Central memory CD8-positive, alpha-beta T cell (primary cell): ENCODE measurements around the gene AGA.

ENCODE experiments used
- ATAC-seq: fragments of 150-1000 bp; cut with Tn5 transposase; replicated peaks from 2 replicates; pipeline ENCODE4 v1.10.0; 2022; ENCODE audit warnings: mild to moderate bottlenecking, moderate FRiP score, moderate number of reproducible peaks; ENCODE audit not compliant: poor library complexity, severe bottlenecking; ENCODE audit errors: extremely low read depth
- DNase-seq, 2 donors: peaks; one replicate each; pipeline ENCODE4 v3.0.0; 2021; ENCODE audit warnings: low spot score in 2 of 2
- H3K27ac Mint-ChIP-seq: one replicate; pipeline ENCODE4 v1.8.0; 2022; ENCODE audit warnings: low read depth, mild to moderate bottlenecking, moderate library complexity, mixed read lengths
- H3K27me3 Mint-ChIP-seq: one replicate; pipeline ENCODE4 v1.8.0; 2022; ENCODE audit warnings: mixed read lengths
- H3K36me3 Mint-ChIP-seq: one replicate; pipeline ENCODE4 v1.8.0; 2022; ENCODE audit warnings: mild to moderate bottlenecking, moderate library complexity, mixed read lengths; ENCODE audit not compliant: insufficient read depth
- H3K4me1 Mint-ChIP-seq: one replicate; pipeline ENCODE4 v1.8.0; 2022; ENCODE audit warnings: mixed read lengths
- H3K4me3 Mint-ChIP-seq: one replicate; pipeline ENCODE4 v1.8.0; 2022; ENCODE audit warnings: mild to moderate bottlenecking, moderate library complexity, mixed read lengths
- H3K9me3 Mint-ChIP-seq: one replicate; pipeline ENCODE4 v1.8.0; 2022; ENCODE audit warnings: mixed read lengths

The AGA gene

DNA sequence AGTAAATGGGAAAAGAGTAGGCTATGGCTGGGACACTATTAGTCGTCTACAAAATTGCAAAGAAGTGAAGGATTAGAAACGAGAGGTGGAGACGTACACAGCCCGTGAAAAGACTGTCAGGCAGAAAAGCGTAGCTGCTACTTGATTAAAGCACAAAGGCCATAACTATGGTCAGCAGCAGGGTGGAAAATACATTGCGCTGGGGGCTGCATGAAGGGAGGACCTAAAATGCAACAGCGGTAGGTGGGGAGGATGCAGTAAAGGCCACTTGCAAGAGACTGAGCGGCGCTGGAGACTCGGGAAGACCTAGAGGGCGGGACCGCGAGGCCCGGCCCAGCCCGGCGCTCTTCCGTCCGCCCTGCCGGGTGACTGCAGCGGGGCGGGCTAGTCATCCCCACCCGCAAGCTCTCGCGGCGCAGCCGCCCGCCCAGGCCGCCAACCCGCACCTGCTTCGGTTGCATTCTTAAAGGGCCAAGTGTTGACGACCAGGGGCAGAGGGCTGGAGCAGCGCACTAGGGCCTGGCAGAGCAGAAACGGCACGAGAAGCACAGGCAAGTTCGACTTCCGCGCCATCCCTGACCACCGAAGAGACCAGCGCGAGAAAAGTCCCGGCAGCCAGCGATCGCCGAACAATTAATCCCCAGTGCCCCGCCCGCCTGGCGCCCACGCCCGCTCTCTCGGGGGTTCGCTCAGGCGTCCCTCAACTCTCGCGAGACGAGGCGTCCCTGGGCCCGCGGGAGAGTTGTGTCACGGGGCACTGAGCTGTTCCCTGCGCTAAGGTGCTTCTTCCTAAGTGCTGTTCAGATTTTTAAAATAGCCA lies at the start of gene AGA:
Gene AGA, minus strand, starts transcription at position 635 of the 820 bp plus-strand sequence. Its CDS starts 62 bp downstream, at position 573.
- no peaks in the 10 kb centered on the region for H3K27me3 Mint-ChIP-seq
- peak within 1 kb of the TSS; percentile 91 for H3K4me3 Mint-ChIP-seq
- peaks cover 33% of the 10 kb centered on the region for H3K36me3 Mint-ChIP-seq
- H3K4me1 Mint-ChIP-seq: peaks cover 25% of the 10 kb centered on the region
- ATAC-seq (peak; percentile 91), DNase-seq (peak; percentile 87 to 91)
- H3K27ac Mint-ChIP-seq: peak within 1 kb of the TSS; percentile 88
- H3K9me3 Mint-ChIP-seq: no peaks in the 10 kb centered on the region

DNA sequence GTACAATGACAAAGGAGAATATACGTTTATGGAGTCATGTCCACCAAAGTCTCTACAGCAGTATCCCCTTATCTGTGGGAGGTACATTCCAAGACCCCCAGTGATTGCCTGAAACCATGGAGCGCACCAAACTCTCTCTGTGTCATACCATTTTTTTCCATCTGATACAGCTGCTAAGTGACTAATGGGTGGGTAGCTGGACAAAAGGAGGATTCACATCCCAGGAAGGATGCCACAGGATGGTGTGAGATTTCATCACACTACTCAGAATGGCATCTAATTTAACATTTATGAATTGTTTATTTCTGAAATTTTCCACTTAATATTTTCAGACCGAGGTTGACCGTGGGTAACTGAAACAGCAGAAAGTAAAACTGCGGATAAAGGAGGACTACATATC lies 49.8 kb upstream of the AGA start:
- Mint-ChIP-seq H3K36me3 (no peaks in the 10 kb centered on the region), H3K4me3 (no peak overlapping the region), H3K27me3 (no peaks in the 10 kb centered on the region), H3K9me3 (no peaks in the 10 kb centered on the region), H3K4me1 (no peaks in the 10 kb centered on the region), H3K27ac (no peak overlapping the region)
- DNase-seq (no peak), ATAC-seq (no peak)

DNA sequence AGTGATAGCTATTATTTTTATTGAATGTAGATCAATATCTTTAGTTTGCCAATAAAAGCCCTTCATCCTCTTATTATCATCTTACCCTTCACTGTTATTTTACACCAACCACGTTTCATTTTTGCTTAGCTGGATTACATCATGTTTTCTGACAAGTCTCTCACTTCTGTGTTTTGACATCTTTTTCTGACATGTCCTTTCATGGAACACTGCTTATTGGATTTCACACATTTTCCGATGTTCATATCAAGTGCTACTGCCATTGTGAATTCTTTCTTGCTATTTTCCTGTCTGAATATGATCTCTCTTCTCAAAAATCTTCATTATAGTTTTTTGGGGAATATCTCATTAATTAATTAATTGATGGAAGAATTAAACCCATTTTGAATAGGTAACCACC lies 48.5 kb upstream of the AGA start:
- Mint-ChIP-seq H3K36me3 (no peaks in the 10 kb centered on the region), H3K4me3 (no peak overlapping the region), H3K9me3 (no peaks in the 10 kb centered on the region), H3K27me3 (no peaks in the 10 kb centered on the region), H3K27ac (no peak overlapping the region), H3K4me1 (no peaks in the 10 kb centered on the region)
- ATAC-seq: no peak
- no peak for DNase-seq

DNA sequence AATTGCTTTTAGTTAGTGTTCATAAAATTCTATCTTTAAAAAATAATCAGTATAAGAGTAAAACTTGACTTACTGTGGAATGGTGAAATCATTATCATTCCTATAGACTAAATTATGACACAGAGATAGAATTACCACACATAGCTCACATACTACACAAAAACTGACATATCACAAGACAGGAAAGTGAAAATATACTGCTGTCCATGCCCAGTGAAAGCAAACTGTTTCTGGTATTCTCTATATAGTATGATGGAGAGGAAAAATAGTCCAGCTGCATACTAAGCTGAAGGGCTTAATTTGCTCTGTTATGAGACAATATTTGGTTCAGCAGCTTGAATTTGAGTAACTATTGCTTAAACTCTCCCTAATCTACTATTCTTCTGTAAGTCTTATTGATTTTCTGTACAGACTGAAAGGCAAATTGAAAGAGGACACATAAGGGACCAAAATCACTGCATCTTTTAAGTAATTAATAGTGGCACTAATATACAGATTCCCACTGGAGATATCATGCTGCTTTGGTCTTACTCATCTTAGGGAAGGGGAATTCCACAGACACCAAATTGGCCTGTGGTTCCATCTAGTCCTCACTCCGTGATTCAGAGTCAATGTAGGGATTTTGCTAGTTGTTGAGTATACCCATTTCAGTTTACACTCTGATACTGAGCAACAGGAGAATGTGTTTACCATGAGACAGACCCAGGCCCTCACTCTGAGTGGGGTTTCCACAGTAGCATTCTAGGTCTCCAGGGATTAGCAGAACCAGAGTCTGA lies 47.4 kb upstream of the AGA start:
- no peak for DNase-seq
- Mint-ChIP-seq H3K27ac (no peak overlapping the region), H3K4me3 (no peak overlapping the region), H3K4me1 (no peaks in the 10 kb centered on the region), H3K9me3 (no peaks in the 10 kb centered on the region), H3K27me3 (no peaks in the 10 kb centered on the region), H3K36me3 (no peaks in the 10 kb centered on the region)
- ATAC-seq: no peak

DNA sequence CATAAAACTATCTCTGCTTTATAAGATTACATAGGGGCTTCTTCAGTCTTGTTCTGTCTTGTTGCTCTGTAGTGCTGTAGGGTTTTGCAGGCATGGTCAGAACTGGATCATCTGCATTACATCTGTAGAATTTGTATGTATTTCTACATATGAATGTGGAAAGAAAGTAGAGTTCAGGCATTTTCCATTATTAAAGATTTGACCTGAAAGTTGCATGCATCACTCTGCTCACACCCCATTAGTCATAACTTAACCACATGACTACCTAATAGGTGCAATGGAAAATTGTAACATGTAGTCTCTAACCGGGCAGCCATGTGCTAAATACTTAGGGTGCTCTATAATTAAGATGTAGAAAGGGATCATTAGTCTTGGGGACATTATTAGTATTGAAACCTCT lies 45.7 kb upstream of the AGA start:
- Mint-ChIP-seq H3K27me3 (no peaks in the 10 kb centered on the region), H3K9me3 (no peaks in the 10 kb centered on the region), H3K4me1 (no peaks in the 10 kb centered on the region), H3K36me3 (no peaks in the 10 kb centered on the region), H3K27ac (no peak overlapping the region), H3K4me3 (no peak overlapping the region)
- ATAC-seq (no peak), DNase-seq (no peak)

DNA sequence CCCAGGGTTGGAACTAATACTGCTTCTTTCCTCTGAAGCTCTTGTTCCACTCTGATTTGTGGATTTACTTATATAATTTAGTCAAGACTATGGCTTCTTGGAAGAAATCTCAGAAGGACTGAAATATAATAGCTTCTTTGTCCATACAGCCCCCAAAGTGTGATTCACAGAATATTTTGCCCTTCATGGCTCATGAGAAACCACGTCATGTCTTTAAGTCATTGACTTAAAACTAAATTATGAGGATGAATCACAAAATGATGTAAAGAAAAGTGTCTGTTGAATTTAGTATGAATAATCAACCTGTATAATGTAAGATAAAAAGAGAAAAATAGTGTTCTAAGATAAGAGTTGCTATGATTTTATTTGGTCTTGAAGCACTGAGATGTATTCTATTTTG lies 43.3 kb upstream of the AGA start:
- DNase-seq (no peak), ATAC-seq (no peak)
- no peaks in the 10 kb centered on the region for H3K9me3 Mint-ChIP-seq
- H3K36me3 Mint-ChIP-seq: no peaks in the 10 kb centered on the region
- H3K4me3 Mint-ChIP-seq: no peak overlapping the region
- H3K27ac Mint-ChIP-seq: no peak overlapping the region
- no peaks in the 10 kb centered on the region for H3K4me1 Mint-ChIP-seq
- no peaks in the 10 kb centered on the region for H3K27me3 Mint-ChIP-seq

DNA sequence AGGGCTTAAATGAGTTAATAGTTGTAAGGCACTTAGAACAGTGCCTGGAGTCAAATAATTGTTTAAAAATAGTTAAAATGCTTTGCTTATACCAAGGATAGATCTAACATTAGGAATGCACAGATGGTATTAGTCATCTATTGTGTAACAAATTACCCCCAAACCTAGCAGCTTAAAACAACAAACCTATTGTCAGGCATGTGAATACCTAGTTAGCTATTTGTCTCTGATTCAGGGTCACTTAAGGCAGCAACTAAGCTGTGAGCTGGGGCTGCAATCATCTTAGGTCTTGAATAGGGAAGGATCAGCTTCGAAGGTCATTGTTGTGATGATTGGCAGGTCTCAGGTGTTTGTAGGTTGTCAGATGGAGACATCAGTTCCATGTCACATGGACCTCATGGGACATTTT lies 42.4 kb upstream of the AGA start:
- DNase-seq (no peak), ATAC-seq (no peak)
- H3K4me3 Mint-ChIP-seq: no peak overlapping the region
- no peaks in the 10 kb centered on the region for H3K9me3 Mint-ChIP-seq
- no peaks in the 10 kb centered on the region for H3K27me3 Mint-ChIP-seq
- H3K4me1 Mint-ChIP-seq: no peaks in the 10 kb centered on the region
- H3K36me3 Mint-ChIP-seq: no peaks in the 10 kb centered on the region
- no peak overlapping the region for H3K27ac Mint-ChIP-seq

DNA sequence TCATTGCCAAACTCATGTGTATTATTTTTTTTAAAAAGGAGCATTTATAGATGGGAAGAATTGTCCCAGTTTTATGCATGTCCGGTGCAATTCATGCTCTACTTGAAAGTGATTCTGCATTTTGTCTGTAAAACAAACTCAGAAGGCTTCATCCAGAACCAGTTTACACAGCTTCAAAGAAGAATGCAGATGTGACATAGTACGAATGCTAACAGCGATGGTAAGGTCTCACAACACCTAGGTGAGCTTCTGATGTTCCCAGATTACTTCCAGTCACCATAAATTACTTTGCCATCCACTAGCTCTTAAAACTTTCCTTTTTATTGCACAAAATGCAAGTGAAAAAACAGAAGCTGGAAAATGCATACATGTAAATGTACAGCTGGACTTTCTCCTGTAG lies 41.5 kb upstream of the AGA start:
- no peaks in the 10 kb centered on the region for H3K9me3 Mint-ChIP-seq
- DNase-seq: no peak
- no peak for ATAC-seq
- H3K27ac Mint-ChIP-seq: no peak overlapping the region
- H3K36me3 Mint-ChIP-seq: no peaks in the 10 kb centered on the region
- no peak overlapping the region for H3K4me3 Mint-ChIP-seq
- no peaks in the 10 kb centered on the region for H3K27me3 Mint-ChIP-seq
- no peaks in the 10 kb centered on the region for H3K4me1 Mint-ChIP-seq

DNA sequence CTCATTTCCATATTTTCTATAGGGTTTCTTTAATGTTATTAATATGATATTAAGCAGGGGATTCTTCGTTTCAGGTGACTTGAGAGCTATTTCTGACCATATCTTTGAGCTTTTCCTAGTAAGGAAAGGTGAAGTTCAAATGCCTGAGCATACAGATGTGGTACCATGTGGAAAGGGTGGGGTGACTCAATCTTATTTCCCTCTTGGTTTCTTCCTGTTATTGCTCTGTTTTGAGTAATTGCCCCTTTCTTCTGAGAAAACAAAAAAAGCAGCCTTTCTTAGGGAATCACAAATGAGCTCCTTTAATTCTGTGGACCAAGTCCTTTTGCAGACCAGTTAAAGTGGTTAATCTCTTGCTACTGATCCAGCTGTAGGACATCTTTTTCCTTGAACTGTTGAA lies 41.0 kb upstream of the AGA start:
- no peaks in the 10 kb centered on the region for H3K9me3 Mint-ChIP-seq
- no peak for DNase-seq
- no peak for ATAC-seq
- H3K36me3 Mint-ChIP-seq: no peaks in the 10 kb centered on the region
- H3K27ac Mint-ChIP-seq: no peak overlapping the region
- H3K4me3 Mint-ChIP-seq: no peak overlapping the region
- no peaks in the 10 kb centered on the region for H3K27me3 Mint-ChIP-seq
- no peaks in the 10 kb centered on the region for H3K4me1 Mint-ChIP-seq

DNA sequence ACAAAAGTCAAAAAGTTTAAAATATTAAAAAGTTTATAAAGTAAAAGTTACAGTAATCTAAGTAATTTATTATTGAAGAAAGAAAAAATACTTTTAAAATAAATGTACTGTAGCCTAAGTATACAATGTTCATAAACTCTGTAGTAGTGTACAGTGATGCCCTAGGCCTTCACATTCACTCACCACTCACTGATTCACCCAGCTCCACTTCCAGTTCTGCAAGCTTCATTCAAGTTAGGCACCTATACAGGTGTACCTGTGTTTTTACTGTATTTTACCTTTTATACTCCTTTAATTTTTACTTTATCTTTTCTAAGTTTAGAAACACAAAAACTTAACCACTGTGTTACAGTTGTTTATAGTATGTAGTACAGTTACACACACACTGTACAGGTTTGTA lies 40.1 kb upstream of the AGA start:
- Mint-ChIP-seq H3K27me3 (no peaks in the 10 kb centered on the region), H3K4me1 (no peaks in the 10 kb centered on the region), H3K4me3 (no peak overlapping the region), H3K36me3 (no peaks in the 10 kb centered on the region), H3K27ac (no peak overlapping the region), H3K9me3 (no peaks in the 10 kb centered on the region)
- DNase-seq: no peak
- no peak for ATAC-seq

DNA sequence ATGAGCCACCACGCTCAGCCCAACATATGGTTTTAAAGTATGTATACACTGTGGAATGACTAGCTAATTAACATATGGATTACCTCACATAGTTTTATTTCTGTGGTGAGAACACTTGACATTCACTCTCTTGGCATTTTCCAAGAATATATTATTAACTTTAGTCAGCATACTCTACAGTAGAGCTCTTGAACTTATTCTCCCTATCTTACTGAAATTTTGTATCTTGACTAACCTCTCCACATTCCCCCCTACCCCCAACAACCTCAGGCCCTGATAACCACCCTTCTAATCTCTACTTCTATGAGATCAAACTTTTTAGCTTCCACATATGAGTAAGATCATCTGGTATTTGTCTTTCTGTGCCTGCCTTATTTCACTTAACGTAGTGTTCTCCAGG lies 38.6 kb upstream of the AGA start:
- Mint-ChIP-seq H3K9me3 (no peaks in the 10 kb centered on the region), H3K4me1 (no peaks in the 10 kb centered on the region), H3K4me3 (no peak overlapping the region), H3K27ac (no peak overlapping the region), H3K36me3 (no peaks in the 10 kb centered on the region), H3K27me3 (no peaks in the 10 kb centered on the region)
- DNase-seq (no peak), ATAC-seq (no peak)

DNA sequence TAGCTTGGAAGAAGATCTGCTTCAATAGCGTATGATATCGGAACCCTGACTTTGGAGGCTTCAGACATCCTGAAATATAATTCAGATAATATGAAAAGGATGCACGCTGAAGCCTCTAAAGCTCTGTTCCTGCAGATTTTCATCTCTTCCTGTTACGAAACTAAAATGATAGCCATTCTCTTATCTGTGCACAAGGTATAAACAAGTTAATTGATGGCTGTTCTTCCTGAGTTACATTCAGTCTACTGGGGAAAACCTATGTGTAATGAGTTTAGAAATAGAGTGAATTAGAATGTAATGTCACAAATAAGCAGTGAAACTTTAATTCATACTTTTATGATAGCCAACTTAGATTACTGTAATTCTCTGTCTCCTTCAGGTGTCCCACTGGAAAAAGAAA lies 36.8 kb upstream of the AGA start:
- Mint-ChIP-seq H3K4me1 (no peaks in the 10 kb centered on the region), H3K4me3 (no peak overlapping the region), H3K9me3 (no peaks in the 10 kb centered on the region), H3K36me3 (no peaks in the 10 kb centered on the region), H3K27ac (no peak overlapping the region), H3K27me3 (no peaks in the 10 kb centered on the region)
- DNase-seq (no peak), ATAC-seq (no peak)

DNA sequence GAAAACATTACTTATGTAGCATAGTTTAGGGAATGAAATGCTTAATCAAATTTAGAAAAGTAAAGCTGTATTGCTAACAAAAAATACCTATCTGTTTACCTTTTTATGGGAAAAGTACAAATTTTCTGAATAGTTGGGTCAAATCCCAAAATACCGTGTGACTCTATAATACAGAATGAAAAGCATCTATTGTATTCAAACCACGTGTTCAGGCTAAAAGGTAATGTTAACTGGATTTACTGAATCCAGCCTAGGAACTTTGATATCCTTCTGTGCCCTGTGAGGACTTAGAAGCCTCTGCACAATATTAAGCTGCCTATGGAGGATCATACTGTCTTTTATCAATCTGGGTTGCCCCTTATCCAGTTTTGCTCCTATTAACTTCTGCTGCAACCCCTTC lies 36.3 kb upstream of the AGA start:
- DNase-seq: no peak
- H3K36me3 Mint-ChIP-seq: no peaks in the 10 kb centered on the region
- no peak overlapping the region for H3K27ac Mint-ChIP-seq
- H3K9me3 Mint-ChIP-seq: no peaks in the 10 kb centered on the region
- H3K4me1 Mint-ChIP-seq: no peaks in the 10 kb centered on the region
- no peak for ATAC-seq
- H3K27me3 Mint-ChIP-seq: no peaks in the 10 kb centered on the region
- no peak overlapping the region for H3K4me3 Mint-ChIP-seq
